Ishikawa (cell line): Measurements from ENCODE around the gene COL23A1.

Experiments used
- EGR1 ChIP-seq: IDR thresholded peaks from 2 replicates; pipeline ENCODE4 v1.6.1; 2012
- EP300 ChIP-seq: IDR thresholded peaks from 2 replicates; pipeline ENCODE4 v1.6.1; 2012; ENCODE audit warnings: borderline replicate concordance
- TAF1 ChIP-seq: IDR thresholded peaks from 2 replicates; pipeline ENCODE4 v1.6.1; 2012; ENCODE audit warnings: low read depth, mild to moderate bottlenecking
- TF ChIP-seq, protein P1 (sequence below): IDR thresholded peaks from 2 replicates; pipeline ENCODE4 v1.6.1; 2012
- TF ChIP-seq, protein P2 (sequence below): IDR thresholded peaks from 2 replicates; pipeline ENCODE4 v1.6.1; 2012; ENCODE audit warnings: low read depth, mild to moderate bottlenecking

DNA sequence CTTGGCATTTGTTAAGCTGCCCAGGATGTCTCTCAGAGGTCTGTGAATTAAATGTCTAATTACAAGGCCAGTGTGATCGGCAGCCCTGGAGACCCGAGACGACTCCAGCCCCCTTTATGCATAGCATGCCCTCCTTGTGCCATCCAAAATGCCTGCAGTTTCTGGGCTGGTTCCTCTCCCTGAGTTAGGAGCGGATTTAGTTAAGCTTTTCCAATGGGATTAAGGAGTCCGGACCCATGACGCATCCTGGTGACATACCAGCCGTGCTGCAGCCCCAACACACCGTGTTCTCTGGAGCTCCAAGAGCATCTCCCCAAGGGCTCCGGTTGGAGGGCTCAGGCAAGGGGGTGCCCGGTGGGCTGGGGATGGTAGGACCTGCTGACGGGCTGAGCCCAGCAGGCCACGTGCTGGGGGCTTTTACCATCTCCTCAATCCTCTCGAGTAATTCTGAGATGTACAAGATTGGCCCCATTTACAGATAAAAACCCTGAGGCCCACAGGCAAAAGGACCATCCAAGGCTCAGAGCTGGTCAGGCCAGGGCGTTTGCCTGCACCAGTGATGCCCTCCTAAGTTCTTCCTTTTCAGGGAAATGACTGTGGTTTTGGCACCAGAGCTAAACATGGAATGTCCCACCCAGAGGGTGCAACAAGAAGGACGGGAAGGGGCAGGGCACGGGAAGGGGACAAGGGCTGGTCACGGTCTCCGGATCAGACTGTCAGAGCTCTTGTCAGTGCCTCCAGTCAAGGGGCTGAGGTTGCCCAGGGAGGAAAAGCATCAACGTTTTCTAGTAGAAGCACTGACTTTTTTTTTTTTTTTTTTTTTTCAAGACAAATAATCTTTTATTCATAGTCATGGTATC, 275.0 kb downstream of the COL23A1 start:
- TF ChIP-seq TAF1 = no peak
- no peak for TF ChIP-seq EP300
- TF ChIP-seq, protein P1, sequence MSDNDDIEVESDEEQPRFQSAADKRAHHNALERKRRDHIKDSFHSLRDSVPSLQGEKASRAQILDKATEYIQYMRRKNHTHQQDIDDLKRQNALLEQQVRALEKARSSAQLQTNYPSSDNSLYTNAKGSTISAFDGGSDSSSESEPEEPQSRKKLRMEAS = no peak
- TF ChIP-seq, protein P2, sequence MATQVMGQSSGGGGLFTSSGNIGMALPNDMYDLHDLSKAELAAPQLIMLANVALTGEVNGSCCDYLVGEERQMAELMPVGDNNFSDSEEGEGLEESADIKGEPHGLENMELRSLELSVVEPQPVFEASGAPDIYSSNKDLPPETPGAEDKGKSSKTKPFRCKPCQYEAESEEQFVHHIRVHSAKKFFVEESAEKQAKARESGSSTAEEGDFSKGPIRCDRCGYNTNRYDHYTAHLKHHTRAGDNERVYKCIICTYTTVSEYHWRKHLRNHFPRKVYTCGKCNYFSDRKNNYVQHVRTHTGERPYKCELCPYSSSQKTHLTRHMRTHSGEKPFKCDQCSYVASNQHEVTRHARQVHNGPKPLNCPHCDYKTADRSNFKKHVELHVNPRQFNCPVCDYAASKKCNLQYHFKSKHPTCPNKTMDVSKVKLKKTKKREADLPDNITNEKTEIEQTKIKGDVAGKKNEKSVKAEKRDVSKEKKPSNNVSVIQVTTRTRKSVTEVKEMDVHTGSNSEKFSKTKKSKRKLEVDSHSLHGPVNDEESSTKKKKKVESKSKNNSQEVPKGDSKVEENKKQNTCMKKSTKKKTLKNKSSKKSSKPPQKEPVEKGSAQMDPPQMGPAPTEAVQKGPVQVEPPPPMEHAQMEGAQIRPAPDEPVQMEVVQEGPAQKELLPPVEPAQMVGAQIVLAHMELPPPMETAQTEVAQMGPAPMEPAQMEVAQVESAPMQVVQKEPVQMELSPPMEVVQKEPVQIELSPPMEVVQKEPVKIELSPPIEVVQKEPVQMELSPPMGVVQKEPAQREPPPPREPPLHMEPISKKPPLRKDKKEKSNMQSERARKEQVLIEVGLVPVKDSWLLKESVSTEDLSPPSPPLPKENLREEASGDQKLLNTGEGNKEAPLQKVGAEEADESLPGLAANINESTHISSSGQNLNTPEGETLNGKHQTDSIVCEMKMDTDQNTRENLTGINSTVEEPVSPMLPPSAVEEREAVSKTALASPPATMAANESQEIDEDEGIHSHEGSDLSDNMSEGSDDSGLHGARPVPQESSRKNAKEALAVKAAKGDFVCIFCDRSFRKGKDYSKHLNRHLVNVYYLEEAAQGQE = no peak
- no peak for TF ChIP-seq EGR1
